ENCODE results near the gene FLVCR1.

Gene FLVCR1

GRCh38 chr1:212899845-212900244, 41.8 kb downstream of the FLVCR1 start:
- H3K4me2 ChIP-seq (ENCODE audit: low read depth, low read length, poor library complexity, severe bottlenecking), result no peak overlapping the region
- H3F3A ChIP-seq (ENCODE audit: insufficient read depth), result no peaks in the 10 kb centered on the region
- no peak overlapping the region for H3K4me3 ChIP-seq (ENCODE audit: insufficient read depth, low read length, poor library complexity, severe bottlenecking)
- H3K27me3 ChIP-seq (ENCODE audit: low read length), result no peaks in the 10 kb centered on the region
- 0 out of 2 replicates have a peak, but pooled peaks cover 2% of the 10 kb centered on the region for H4K20me1 ChIP-seq (ENCODE audit: low read depth, low read length)
- no peak for TF ChIP-seq EZH2phosphoT487 (conservative IDR thresholded peaks at IDR 0.05; ENCODE audit: low read length)
- TF ChIP-seq, protein P1, sequence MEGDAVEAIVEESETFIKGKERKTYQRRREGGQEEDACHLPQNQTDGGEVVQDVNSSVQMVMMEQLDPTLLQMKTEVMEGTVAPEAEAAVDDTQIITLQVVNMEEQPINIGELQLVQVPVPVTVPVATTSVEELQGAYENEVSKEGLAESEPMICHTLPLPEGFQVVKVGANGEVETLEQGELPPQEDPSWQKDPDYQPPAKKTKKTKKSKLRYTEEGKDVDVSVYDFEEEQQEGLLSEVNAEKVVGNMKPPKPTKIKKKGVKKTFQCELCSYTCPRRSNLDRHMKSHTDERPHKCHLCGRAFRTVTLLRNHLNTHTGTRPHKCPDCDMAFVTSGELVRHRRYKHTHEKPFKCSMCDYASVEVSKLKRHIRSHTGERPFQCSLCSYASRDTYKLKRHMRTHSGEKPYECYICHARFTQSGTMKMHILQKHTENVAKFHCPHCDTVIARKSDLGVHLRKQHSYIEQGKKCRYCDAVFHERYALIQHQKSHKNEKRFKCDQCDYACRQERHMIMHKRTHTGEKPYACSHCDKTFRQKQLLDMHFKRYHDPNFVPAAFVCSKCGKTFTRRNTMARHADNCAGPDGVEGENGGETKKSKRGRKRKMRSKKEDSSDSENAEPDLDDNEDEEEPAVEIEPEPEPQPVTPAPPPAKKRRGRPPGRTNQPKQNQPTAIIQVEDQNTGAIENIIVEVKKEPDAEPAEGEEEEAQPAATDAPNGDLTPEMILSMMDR (IDR thresholded peaks at IDR 0.05; ENCODE audit: insufficient read depth, low read length, poor library complexity, severe bottlenecking), result no peak
- H3K9me3 ChIP-seq (ENCODE audit: insufficient read depth, low read length), result peaks cover 5% of the 10 kb centered on the region; the same call in 1 of the 2 replicates
- no peak overlapping the region for H3K9ac ChIP-seq (ENCODE audit: low read length)
- no peaks in the 10 kb centered on the region for H3K79me2 ChIP-seq (ENCODE audit: insufficient read depth, low read length)
- H2AFZ ChIP-seq (ENCODE audit: low read depth, low read length, severe bottlenecking), result no peak overlapping the region
- peaks cover 40% of the 10 kb centered on the region for H3K36me3 ChIP-seq (ENCODE audit: low read length)
- no peaks in the 10 kb centered on the region for H3K9me2 ChIP-seq (replicated peaks; ENCODE audit: insufficient read depth, low read length)
- H3K27ac ChIP-seq (ENCODE audit: low read depth, low read length), result no peak overlapping the region

GRCh38 chr1:212901290-212901689, 43.2 kb downstream of the FLVCR1 start:
- Histone ChIP-seq H3K4me2 (ENCODE audit: low read depth, low read length, poor library complexity, severe bottlenecking) (no peak overlapping the region), H3K27ac (ENCODE audit: low read depth, low read length) (no peak overlapping the region)

GRCh38 chr1:212902054-212902453, 44.0 kb downstream of the FLVCR1 start:
- no peaks in the 10 kb centered on the region for H3F3A ChIP-seq (ENCODE audit: insufficient read depth)
- H3K4me3 ChIP-seq (ENCODE audit: insufficient read depth, low read length, poor library complexity, severe bottlenecking), result no peak overlapping the region
- 0 out of 2 replicates have a peak, but pooled peaks cover 2% of the 10 kb centered on the region for H4K20me1 ChIP-seq (ENCODE audit: low read depth, low read length)
- H3K27ac ChIP-seq (ENCODE audit: low read depth, low read length), result no peak overlapping the region
- H2AFZ ChIP-seq (ENCODE audit: low read depth, low read length, severe bottlenecking), result no peak overlapping the region
- peaks cover 5% of the 10 kb centered on the region; the same call in 1 of the 2 replicates for H3K9me3 ChIP-seq (ENCODE audit: insufficient read depth, low read length)
- H3K79me2 ChIP-seq (ENCODE audit: insufficient read depth, low read length), result no peaks in the 10 kb centered on the region
- TF ChIP-seq, protein P1 (IDR thresholded peaks at IDR 0.05; ENCODE audit: insufficient read depth, low read length, poor library complexity, severe bottlenecking), result no peak
- no peak for TF ChIP-seq EZH2phosphoT487 (conservative IDR thresholded peaks at IDR 0.05; ENCODE audit: low read length)
- no peak overlapping the region for H3K4me2 ChIP-seq (ENCODE audit: low read depth, low read length, poor library complexity, severe bottlenecking)
- H3K27me3 ChIP-seq (ENCODE audit: low read length), result no peaks in the 10 kb centered on the region
- no peaks in the 10 kb centered on the region for H3K9me2 ChIP-seq (replicated peaks; ENCODE audit: insufficient read depth, low read length)
- peaks cover 28% of the 10 kb centered on the region for H3K36me3 ChIP-seq (ENCODE audit: low read length)
- no peak overlapping the region for H3K9ac ChIP-seq (ENCODE audit: low read length)

More at GRCh38 chr1:212901290-212901689, 43.2 kb downstream of the FLVCR1 start:
- H3K4me3 ChIP-seq (ENCODE audit: insufficient read depth, low read length, poor library complexity, severe bottlenecking), result no peak overlapping the region
- H3K9ac ChIP-seq (ENCODE audit: low read length), result no peak overlapping the region
- no peak overlapping the region for H2AFZ ChIP-seq (ENCODE audit: low read depth, low read length, severe bottlenecking)
- H3K9me2 ChIP-seq (replicated peaks; ENCODE audit: insufficient read depth, low read length), result no peaks in the 10 kb centered on the region
- no peaks in the 10 kb centered on the region for H3K79me2 ChIP-seq (ENCODE audit: insufficient read depth, low read length)
- 0 out of 2 replicates have a peak, but pooled peaks cover 2% of the 10 kb centered on the region for H4K20me1 ChIP-seq (ENCODE audit: low read depth, low read length)
- H3K36me3 ChIP-seq (ENCODE audit: low read length), result peaks cover 28% of the 10 kb centered on the region
- peaks cover 5% of the 10 kb centered on the region; the same call in 1 of the 2 replicates for H3K9me3 ChIP-seq (ENCODE audit: insufficient read depth, low read length)
- TF ChIP-seq, protein P1 (IDR thresholded peaks at IDR 0.05; ENCODE audit: insufficient read depth, low read length, poor library complexity, severe bottlenecking), result no peak
- TF ChIP-seq EZH2phosphoT487 (conservative IDR thresholded peaks at IDR 0.05; ENCODE audit: low read length), result no peak
- H3F3A ChIP-seq (ENCODE audit: insufficient read depth), result no peaks in the 10 kb centered on the region
- H3K27me3 ChIP-seq (ENCODE audit: low read length), result no peaks in the 10 kb centered on the region

All from SU-DHL-6 (cell line).